Measurements from ENCODE around the gene NDRG4.

DNA sequence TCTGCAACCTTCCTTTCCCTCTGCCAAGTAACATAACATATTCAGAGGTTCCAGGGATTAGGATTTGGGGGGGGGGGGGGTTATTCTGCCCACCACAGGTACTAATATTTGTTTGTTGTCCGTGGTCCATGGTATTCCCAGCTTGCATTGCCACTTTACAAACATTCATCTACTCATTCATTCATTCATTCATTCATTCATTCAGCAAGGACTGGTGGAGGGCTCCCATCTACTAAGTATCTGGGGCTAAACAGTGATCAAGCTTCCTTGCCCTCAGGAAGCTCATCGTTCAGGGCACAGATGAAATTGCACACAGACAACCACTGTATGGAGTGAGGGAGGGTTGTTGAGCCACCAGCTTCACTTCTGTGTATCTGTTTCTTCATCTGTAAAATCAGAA, 45.8 kb upstream of the NDRG4 start:
- TF ChIP-seq, protein P1, sequence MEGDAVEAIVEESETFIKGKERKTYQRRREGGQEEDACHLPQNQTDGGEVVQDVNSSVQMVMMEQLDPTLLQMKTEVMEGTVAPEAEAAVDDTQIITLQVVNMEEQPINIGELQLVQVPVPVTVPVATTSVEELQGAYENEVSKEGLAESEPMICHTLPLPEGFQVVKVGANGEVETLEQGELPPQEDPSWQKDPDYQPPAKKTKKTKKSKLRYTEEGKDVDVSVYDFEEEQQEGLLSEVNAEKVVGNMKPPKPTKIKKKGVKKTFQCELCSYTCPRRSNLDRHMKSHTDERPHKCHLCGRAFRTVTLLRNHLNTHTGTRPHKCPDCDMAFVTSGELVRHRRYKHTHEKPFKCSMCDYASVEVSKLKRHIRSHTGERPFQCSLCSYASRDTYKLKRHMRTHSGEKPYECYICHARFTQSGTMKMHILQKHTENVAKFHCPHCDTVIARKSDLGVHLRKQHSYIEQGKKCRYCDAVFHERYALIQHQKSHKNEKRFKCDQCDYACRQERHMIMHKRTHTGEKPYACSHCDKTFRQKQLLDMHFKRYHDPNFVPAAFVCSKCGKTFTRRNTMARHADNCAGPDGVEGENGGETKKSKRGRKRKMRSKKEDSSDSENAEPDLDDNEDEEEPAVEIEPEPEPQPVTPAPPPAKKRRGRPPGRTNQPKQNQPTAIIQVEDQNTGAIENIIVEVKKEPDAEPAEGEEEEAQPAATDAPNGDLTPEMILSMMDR (IDR thresholded peaks at IDR 0.05): no peak
- TF ChIP-seq POLR2A (IDR thresholded peaks at IDR 0.05): no peak
